ENCODE results near the gene RER1.

DNA sequence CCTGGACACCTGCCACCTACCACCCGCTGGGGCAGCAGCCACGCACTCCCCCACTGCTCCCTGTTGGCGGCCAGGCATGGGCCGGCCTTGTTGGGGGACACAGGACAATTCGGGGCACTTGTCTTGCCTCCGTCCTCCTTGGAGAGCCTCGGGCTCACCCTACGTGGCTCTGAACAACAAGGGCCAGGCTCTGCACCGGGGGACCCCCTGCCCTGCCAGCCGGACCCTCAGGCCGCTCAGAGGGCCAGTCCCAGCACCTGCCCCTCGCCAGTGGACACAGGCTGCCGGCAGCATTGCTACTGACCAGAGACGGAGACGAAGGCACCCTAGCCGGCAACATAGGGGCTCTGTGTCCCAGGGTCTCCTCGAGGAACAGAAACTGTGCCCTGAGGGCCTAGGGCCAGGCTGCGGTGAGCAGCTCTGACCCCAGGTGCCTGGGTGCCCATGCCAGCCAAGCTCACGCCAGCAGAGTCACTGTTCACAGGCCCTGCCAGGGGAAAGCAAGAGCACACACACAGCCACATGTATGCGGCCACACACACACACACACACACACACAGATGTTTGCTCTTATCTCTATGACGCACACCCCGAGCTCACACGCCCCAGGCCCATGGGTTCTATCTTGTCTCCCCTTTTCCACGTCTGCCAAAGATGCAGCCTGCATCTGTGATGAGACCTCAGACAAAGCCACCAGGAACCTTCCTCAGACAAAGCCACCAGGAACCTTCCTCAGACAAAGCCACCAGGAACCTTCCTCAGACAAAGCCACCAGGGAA, 46.2 kb upstream of the RER1 start:
- TF ChIP-seq, protein P1, sequence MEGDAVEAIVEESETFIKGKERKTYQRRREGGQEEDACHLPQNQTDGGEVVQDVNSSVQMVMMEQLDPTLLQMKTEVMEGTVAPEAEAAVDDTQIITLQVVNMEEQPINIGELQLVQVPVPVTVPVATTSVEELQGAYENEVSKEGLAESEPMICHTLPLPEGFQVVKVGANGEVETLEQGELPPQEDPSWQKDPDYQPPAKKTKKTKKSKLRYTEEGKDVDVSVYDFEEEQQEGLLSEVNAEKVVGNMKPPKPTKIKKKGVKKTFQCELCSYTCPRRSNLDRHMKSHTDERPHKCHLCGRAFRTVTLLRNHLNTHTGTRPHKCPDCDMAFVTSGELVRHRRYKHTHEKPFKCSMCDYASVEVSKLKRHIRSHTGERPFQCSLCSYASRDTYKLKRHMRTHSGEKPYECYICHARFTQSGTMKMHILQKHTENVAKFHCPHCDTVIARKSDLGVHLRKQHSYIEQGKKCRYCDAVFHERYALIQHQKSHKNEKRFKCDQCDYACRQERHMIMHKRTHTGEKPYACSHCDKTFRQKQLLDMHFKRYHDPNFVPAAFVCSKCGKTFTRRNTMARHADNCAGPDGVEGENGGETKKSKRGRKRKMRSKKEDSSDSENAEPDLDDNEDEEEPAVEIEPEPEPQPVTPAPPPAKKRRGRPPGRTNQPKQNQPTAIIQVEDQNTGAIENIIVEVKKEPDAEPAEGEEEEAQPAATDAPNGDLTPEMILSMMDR (conservative IDR thresholded peaks at IDR 0.05; ENCODE audit: low read length) = no peak
- no peak for TF ChIP-seq EZH2phosphoT487 (IDR thresholded peaks at IDR 0.05; ENCODE audit: borderline replicate concordance, low read depth, low read length)
